ENCODE measurements around the gene LAMB3. TPM values are rescaled to one million over a fixed set of nuclear protein-coding genes. Genes with fewer than 3 reads are reported as not detected.
A peak's percentile ranks its signal among the peaks of the same experiment; 100 is the strongest.
"Not testable (repeated sequence)": the region's sequence is repeated elsewhere in the genome, so short reads cannot be mapped to it uniquely, and the experiment has no call there.

Gene LAMB3
- 1.8 and 2.5 TPM in 2 replicates for total RNA-seq (2013; cell fraction: nucleolus; rRNA removed)
- total RNA-seq (2014; rRNA removed) (0.11 and 1.2 TPM in 2 replicates), total RNA-seq (2014; rRNA removed; fragmentation: Illumina TruSeq; extraction: Trizol) (0.09 TPM in 2 replicates), total RNA-seq (2021) (0.31 and 0.64 TPM in 2 replicates), polyA plus RNA-seq (2011; rRNA removed) (0.92 and 1.8 TPM in 2 replicates), polyA plus RNA-seq (2014; fragmentation: Illumina TruSeq; extraction: Trizol) (0.04 TPM in 1 of 2 replicates, not detected in the other), polyA plus RNA-seq (2014; fragmentation: Nextera tagmentation; extraction: Ambion mirVana) (under 1 TPM in 1 of 2 experiments, not detected in 1; 0.04 TPM), polyA plus RNA-seq (2014; rRNA removed) (0.10 and 0.25 TPM in 2 replicates), polyA plus RNA-seq (2016; fragmentation: Nextera tagmentation; extraction: Ambion mirVana) (under 1 TPM; 0.10 to 0.19 TPM), polyA minus RNA-seq (2011; rRNA and poly(A)+ RNA removed) (1.6 and 2.9 TPM in 2 replicates), Bru-seq, nascent RNA (percentile 44 among the genes with signal in this experiment), BruChase-seq, experiment 1, labeled RNA remaining after a 6-hour chase (percentile 45 among the genes with signal in this experiment), BruChase-seq, experiment 2, labeled RNA remaining after a 2-hour chase (percentile 36 among the genes with signal in this experiment)
- 0.14 TPM for polyA plus RNA-seq (2011; ENCODE audit: low read depth)
- 2.2 and 2.6 TPM in 2 replicates for polyA plus RNA-seq (2011; cell fraction: cytosol; rRNA removed)
- 2.1 and 4.1 TPM in 2 replicates for polyA plus RNA-seq (2011; cell fraction: nucleus; rRNA removed)
- 0.44 and 0.65 TPM in 2 replicates for polyA plus RNA-seq (2012)
- 2.3 and 2.5 TPM in 2 replicates for polyA minus RNA-seq (2011; cell fraction: cytosol; rRNA and poly(A)+ RNA removed)
- 2.1 and 2.7 TPM in 2 replicates for polyA minus RNA-seq (2011; cell fraction: nucleus; rRNA and poly(A)+ RNA removed)
- long read RNA-seq, experiment 1 = 0 reads
- long read RNA-seq, experiment 2 = 0 reads

DNA sequence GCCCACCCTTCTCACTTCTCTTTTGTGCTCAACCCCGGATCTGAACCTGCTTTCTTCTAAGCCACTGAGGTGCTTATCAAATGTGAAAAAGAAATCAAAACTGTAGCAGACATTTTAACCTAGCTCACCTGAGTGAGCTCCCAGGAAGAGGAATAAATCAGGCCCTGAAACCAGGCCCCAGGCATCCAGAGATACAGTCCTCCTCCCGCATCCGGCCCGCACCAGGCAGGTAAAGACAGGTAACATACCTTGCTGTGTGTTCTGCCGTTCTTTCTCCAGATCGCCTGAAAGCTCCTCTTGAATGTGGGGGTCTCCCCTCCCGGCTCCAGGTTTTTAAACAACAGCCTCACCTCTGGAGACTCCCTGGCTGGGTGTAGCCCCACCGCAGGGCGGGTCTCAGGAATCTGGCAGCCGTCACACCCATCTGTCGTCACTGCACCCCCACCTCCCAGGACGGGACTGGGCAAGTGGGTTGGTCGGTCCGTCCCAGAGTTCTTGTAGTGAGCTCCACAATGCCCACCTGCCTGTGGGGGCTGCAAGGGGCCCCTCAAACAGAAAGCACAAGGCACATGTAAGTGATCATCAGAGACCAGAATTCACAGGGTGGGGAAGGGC lies at the start of gene LAMB3:
TSS of gene LAMB3 (minus strand) at position 305 of the 615 bp plus-strand sequence. CDS start 1,481 bp downstream, outside the sequence.
- 0 out of 2 replicates have a peak within 1 kb of the TSS, but pooled peaks have one; percentile 2 for H3K4me2 ChIP-seq (ENCODE audit: control insufficient read depth, insufficient read depth)
- DNase-seq (ENCODE audit: low read depth, low spot score) (no peak), FAIRE-seq (no peak), ATAC-seq (peak; percentile 12)
- H4K20me1 ChIP-seq (ENCODE audit: control insufficient read depth, insufficient read depth) = no peaks in the 10 kb centered on the region
- ChIA-PET RAD21 (ENCODE audit: unreplicated experiment) (interaction anchor here (1.1 to 15.7 kb wide), 18 partner anchors 10 to 117 kb away, joined by 3 to 195 read pairs (median 8); partner anchors contain the start of gene G0S2), POLR2A (interaction anchor here (1.0 to 7.6 kb wide), 8 partner anchors 9 to 45 kb away, joined by 3 to 95 read pairs (median 6); partner anchors contain the start of gene G0S2), CTCF (interaction anchor here (0.7 to 4.0 kb wide), 25 partner anchors 10 to 173 kb away, joined by 3 to 58 read pairs (median 5); partner anchors contain the start of genes C1orf74, G0S2 and TRAF3IP3), SMC1A (ENCODE audit: uncharacterized antibody, unreplicated experiment) (interaction anchor here (0.9 to 17.6 kb wide), 14 partner anchors 10 to 103 kb away, joined by 3 to 261 read pairs (median 5); partner anchors contain the start of genes G0S2 and TRAF3IP3)
- H3K79me2 ChIP-seq (ENCODE audit: control insufficient read depth, insufficient read depth, low read length) = no peaks in the 10 kb centered on the region
- peak; percentile 47; the same call in 1 of the 2 replicates for TF ChIP-seq SPI1 (IDR thresholded peaks at IDR 0.05; ENCODE audit: borderline replicate concordance, insufficient read depth, low read depth, low read length)
- TF ChIP-seq RELA (IDR thresholded peaks at IDR 0.05; ENCODE audit: borderline replicate concordance, partially characterized antibody) = no peak
- 76% methylated on average over 14 of the region's 14 CpGs for WGBS (ENCODE audit: insufficient coverage, insufficient replicate concordance, low lambda C conversion rate, missing lambda C conversion rate)
- H3K4me3 ChIP-seq = no peak within 1 kb of the TSS
- intact Hi-C loops (cut with micrococcal nuclease; ENCODE audit: unreplicated experiment) (loop anchor here (5.0 kb wide), 1 partner anchor 95 kb away; no protein-coding TSS in a partner anchor), in situ Hi-C loops (cut with MboI) (no loop called here)
- no peaks in the 10 kb centered on the region for H3K9me3 ChIP-seq (replicated peaks; ENCODE audit: control insufficient read depth, insufficient read depth, low read length)
- H3K36me3 ChIP-seq (ENCODE audit: control insufficient read depth in 2 of 2, insufficient read depth in 2 of 2, low read length in 1 of 2) = no peaks in the 10 kb centered on the region
- H3K27ac ChIP-seq (ENCODE audit: control insufficient read depth, insufficient read depth) = no peak within 1 kb of the TSS
- BruUV-seq (replicated peaks) = no TSS peak
- no peak within 1 kb of the TSS; the same call in 1 of the 2 replicates for H2AFZ ChIP-seq (ENCODE audit: control insufficient read depth, low read depth, low read length)
- H3K4me1 ChIP-seq (ENCODE audit: control insufficient read depth, insufficient read depth, low read length) = peaks cover 24% of the 10 kb centered on the region
- no peaks in the 10 kb centered on the region for H3K27me3 ChIP-seq (replicated peaks in 1 of 2; ENCODE audit: control insufficient read depth in 2 of 2, insufficient read depth in 2 of 2, low read length in 1 of 2)
- H3K9ac ChIP-seq (ENCODE audit: control insufficient read depth, insufficient read depth, low read length) = no peak within 1 kb of the TSS

DNA sequence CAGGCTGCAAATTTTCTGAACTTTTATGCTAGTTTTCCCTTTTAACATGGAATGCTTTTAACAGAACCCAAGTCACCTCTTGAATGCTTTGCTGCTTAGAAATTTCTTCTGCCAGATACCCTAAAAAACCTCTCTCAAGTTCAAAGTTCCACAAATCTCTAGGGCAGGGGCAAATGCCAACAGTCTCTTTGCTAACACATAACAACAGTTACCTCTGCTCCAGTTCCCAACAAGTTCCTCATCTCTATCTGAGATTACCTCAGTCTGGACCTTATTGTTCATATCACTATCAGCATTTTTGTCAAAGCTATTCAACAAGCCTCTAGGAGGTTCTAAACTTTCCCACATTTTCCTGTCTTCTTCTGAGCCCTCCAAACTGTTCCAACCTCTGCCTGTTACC lies 48.5 kb upstream of the LAMB3 start:
- BruUV-seq (replicated peaks); H3K4me1 ChIP-seq (ENCODE audit: control insufficient read depth, insufficient read depth, low read length); H3K4me3 ChIP-seq; H3K27me3 ChIP-seq (replicated peaks in 1 of 2; ENCODE audit: control insufficient read depth in 2 of 2, insufficient read depth in 2 of 2, low read length in 1 of 2); H3K79me2 ChIP-seq (ENCODE audit: control insufficient read depth, insufficient read depth, low read length); H4K20me1 ChIP-seq (ENCODE audit: control insufficient read depth, insufficient read depth); H2AFZ ChIP-seq (ENCODE audit: control insufficient read depth, low read depth, low read length); RAD21 ChIA-PET (ENCODE audit: unreplicated experiment); H3K36me3 ChIP-seq (ENCODE audit: control insufficient read depth in 2 of 2, insufficient read depth in 2 of 2, low read length in 1 of 2); in situ Hi-C loops (cut with MboI); SMC1A ChIA-PET (ENCODE audit: uncharacterized antibody, unreplicated experiment); H3K27ac ChIP-seq (ENCODE audit: control insufficient read depth, insufficient read depth); H3K4me2 ChIP-seq (ENCODE audit: control insufficient read depth, insufficient read depth); H3K9me3 ChIP-seq (replicated peaks; ENCODE audit: control insufficient read depth, insufficient read depth, low read length); POLR2A ChIA-PET; intact Hi-C loops (cut with micrococcal nuclease; ENCODE audit: unreplicated experiment); DNase-seq (ENCODE audit: low read depth, low spot score); ATAC-seq; H3K9ac ChIP-seq (ENCODE audit: control insufficient read depth, insufficient read depth, low read length); FAIRE-seq: not testable (repeated sequence)
- CTCF ChIA-PET = interaction anchor here (1.1 to 1.3 kb wide), 3 partner anchors 9 to 124 kb away, joined by 3 to 4 read pairs (median 3); no protein-coding TSS in a partner anchor
